22Rv1 (cell line): ENCODE results near the gene LMO7.

Experiments
- H3K27ac ChIP-seq: fragments of 450-650 bp; 2 replicates; pipeline ENCODE4 v1.5.1; 2017
- CTCF ChIP-seq: fragments of 450-650 bp; IDR thresholded peaks from 2 replicates; pipeline ENCODE4 v1.5.1; 2017; ENCODE audit warnings: mild to moderate bottlenecking
- ZFX ChIP-seq: fragments of 450-650 bp; IDR thresholded peaks from 2 replicates; pipeline ENCODE4 v1.6.1; 2017; ENCODE audit warnings: antibody characterized with exemption, borderline replicate concordance

LMO7 gene

GRCh38 chr13:75864718-75865117, 228.6 kb downstream of the LMO7 start:
- TF ChIP-seq CTCF (no peak), ZFX (no peak)
- no peak overlapping the region for H3K27ac ChIP-seq

GRCh38 chr13:75867379-75868117, 231.4 kb downstream of the LMO7 start:
- TF ChIP-seq CTCF (no peak), ZFX (no peak)

GRCh38 chr13:75869981-75870380, 233.9 kb downstream of the LMO7 start:
- no peak overlapping the region for H3K27ac ChIP-seq
- no peak for TF ChIP-seq CTCF
- TF ChIP-seq ZFX: no peak

More at GRCh38 chr13:75867379-75868117, 231.4 kb downstream of the LMO7 start:
- H3K27ac ChIP-seq: no peak overlapping the region

- no peak overlapping the region for H3K27ac ChIP-seq
- peak; percentile 92 for TF ChIP-seq CTCF
- no peak for TF ChIP-seq ZFX
Observed at GRCh38 chr13:75870397-75870903, 234.3 kb downstream of the LMO7 start.

GRCh38 chr13:75871059-75871458, 234.9 kb downstream of the LMO7 start:
- no peak for TF ChIP-seq CTCF
- no peak for TF ChIP-seq ZFX
- H3K27ac ChIP-seq: no peak overlapping the region

GRCh38 chr13:75872980-75873379, 236.8 kb downstream of the LMO7 start:
- TF ChIP-seq ZFX: no peak
- TF ChIP-seq CTCF: no peak
- H3K27ac ChIP-seq: no peak overlapping the region

GRCh38 chr13:75873494-75873893, 237.4 kb downstream of the LMO7 start:
- TF ChIP-seq ZFX: no peak
- TF ChIP-seq CTCF: no peak
- H3K27ac ChIP-seq: no peak overlapping the region
